Nucleus accumbens (tissue), 56 donors: ENCODE data around the gene EEFSEC.

Experiments used
- DNase-seq, 56 donors: peaks; one replicate each; lab custom pipeline; 2025; lab: John Stamatoyannopoulos, UW

EEFSEC gene

DNA sequence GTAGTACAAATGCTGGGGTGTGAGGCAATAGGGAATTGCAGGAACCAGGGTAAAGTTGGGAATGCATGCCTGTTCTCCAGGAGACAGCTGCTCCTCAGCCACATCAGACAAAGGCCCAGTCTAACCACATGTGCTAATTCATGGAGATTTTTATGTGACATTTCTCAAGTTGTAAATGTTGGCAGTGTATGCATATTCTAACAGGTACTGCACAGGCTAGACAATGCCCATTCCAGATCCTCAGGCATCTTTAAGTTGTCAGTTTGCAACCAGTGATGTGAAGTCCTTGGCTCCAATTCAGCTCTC, 84.9 kb downstream of the EEFSEC start:
- no peak for DNase-seq

GRCh38 chr3:128239304-128239703, 86.0 kb downstream of the EEFSEC start:
- DNase-seq: no peak

DNA sequence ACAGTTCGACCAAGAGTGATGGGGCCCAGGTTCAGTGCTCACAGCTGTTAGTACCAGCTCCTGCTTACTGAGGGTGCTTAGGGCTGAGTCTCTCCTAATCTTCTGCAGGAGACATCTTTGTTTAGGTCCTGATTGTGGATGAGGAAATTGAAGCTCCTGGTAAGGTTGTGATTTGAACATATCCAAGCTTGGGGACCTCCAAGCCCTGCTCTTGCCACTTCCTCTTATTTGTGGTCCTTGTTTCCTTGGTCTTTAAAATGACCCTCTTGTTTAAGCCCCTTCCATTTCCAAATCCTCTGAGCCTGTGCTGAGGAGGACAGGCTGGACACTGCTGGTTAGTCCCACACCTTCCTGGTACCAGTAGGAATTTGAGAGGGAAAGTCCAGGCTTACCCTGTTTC, 87.0 kb downstream of the EEFSEC start:
- DNase-seq: no peak

DNA sequence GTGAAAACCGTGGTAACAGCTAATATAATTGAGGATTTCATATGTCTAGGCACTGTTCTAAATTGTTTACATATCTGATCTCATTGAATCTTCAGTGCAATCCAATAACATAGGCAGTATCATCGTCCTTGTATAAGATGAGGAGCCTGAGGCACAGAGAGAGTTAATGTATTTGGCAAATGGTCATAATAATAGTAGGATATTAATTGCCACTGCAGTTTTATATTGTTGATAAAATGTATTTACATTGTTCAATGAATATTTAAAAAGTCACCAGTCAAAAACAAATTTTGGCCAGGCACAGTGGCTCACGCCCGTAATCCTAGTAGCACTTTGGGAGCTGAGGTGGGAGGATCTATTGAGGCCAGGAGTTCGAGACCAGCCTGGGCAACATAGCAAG, 88.5 kb downstream of the EEFSEC start:
- DNase-seq: no peak

- DNase-seq: no peak
Observed at GRCh38 chr3:128242818-128243601, 89.7 kb downstream of the EEFSEC start.

DNA sequence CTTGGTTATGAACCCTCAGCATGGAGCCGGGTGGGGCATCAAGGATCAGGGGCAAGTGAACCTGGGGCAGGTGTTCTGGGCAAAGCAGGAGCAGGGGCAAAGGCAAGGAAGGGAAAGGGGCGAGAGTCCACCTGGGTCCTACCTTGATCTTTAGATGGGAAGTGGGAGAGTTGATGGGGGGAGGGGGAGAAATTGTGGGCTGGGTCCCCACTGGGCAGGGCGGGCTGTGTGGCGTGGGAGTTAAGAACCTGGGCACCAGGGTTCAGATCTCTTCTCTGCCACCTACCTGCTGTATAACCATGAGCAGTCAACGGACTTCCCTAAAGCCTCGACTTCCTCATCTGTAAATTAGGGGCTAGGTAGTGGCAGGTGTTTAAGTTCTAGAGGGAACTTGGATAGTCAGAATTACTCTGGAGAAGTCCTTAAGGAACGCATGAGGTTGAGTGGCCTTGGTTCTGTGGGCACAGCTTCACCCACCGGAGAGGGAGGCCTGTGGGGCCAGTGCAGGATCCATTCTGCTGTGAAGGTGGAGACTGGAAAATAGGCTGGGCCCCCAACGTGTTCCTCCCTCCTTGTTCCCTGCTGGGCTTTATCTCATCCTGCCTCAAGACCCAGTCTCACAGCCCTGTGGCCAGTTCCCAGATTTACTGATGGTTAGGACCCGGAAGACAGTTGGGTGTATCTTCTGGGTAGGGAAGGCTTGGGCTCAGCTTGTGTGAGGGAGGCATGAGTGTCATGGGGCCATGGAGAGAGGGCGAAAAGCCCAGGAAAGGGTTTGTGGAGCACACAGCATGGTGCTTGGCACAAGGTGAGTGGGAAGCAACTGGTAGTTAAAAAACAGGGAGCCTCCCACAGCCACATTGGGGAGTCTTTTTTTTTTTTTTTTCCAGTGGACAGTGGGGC, 90.6 kb downstream of the EEFSEC start:
- no peak for DNase-seq

- DNase-seq: no peak
Observed at GRCh38 chr3:128245460-128245859, 92.2 kb downstream of the EEFSEC start.

GRCh38 chr3:128247666-128248409, 94.6 kb downstream of the EEFSEC start:
- DNase-seq: no peak

DNA sequence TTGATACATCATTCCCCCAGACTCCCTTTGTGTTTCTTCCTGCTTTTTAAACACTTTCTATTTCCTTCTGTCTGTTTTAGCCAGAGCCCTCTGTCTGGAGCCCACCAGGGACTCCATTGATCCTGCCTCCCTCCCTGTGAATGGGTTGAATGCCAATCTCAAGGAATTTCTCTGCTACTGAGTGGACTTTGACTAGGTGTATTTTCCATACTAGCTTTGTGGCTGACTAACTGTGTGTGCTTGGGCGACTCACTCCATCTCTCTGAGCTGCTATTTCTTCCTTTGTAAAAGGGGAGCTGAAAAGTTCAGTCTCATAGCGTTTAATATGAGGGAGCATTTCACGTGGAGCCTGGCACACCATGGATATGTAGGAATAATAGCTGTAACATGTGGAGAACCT, 98.8 kb downstream of the EEFSEC start:
- no peak for DNase-seq

DNA sequence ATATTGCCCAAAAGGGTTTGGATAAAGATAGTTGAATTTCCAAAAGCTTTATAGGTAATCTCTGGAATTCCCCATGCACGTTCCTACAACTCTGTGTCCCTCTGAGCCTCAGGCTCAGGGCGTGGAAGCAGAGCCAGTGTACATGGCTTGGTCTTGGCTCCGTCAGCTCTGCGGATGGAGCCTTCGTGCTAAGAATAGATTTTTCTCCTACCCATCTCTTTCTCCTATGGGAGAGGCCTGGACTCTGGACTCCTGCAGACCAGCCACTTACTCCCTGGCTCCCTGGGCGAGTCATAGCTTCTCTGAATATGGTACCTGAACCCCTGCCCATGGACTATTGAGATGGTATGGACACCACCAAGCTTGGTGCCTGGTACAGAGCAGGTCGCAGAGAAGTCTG, 99.9 kb downstream of the EEFSEC start:
- DNase-seq: no peak

DNA sequence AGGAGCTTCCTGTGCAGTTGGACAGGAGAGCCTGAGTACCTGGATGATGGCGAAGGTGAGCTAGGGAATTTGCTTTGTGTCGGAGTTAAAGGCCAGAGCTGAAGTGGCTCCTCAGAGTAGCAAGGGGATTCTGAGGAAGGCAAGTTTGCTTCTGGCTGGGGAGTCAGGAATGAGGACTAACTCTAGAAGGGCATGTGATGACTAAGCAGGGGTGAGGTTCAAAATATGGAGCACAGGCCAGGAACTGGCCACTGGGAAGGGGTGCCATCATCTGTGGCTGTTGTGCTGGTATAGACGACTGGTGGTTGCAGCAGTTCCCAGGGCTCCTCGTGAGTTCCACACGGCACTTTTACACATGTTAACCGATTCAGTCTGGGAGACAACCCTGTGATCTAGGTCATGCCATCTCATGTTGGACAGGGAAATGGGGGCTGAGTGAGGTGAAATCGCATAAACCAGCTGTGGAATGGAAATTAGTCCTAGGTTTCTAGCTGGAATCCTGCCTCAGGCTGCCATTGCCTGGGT, 100.8 kb downstream of the EEFSEC start:
- DNase-seq: no peak

DNA sequence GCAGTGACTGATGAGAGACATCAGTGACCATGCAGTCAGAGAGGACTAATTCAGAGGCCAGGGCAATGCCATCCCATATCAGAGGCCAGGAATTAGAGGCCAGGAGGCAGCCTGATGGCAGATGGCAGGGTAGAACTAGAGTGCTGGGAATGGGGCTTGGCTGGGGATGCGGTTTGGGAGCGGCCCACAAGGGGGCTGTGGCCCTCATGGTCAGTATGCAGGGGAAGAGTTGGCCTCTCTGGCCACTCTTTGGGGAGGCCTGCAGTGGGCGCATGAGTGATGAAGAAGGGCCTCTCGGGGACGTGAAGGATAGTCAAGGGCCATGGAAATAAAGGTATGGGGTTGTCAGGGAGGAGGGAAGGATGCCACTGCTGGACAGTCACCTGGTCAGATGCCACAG, 101.7 kb downstream of the EEFSEC start:
- no peak for DNase-seq

- DNase-seq: no peak
Observed at GRCh38 chr3:128256131-128256530, 102.8 kb downstream of the EEFSEC start.

GRCh38 chr3:128257632-128258031, 104.4 kb downstream of the EEFSEC start:
- DNase-seq: no peak

- DNase-seq: no peak
Observed at GRCh38 chr3:128260275-128260674, 107.0 kb downstream of the EEFSEC start.

GRCh38 chr3:128262457-128262856, 109.2 kb downstream of the EEFSEC start:
- no peak for DNase-seq

GRCh38 chr3:128263118-128263517, 109.8 kb downstream of the EEFSEC start:
- DNase-seq: no peak

- DNase-seq: no peak
Observed at GRCh38 chr3:128263946-128264345, 110.7 kb downstream of the EEFSEC start.

GRCh38 chr3:128266453-128266852, 113.2 kb downstream of the EEFSEC start:
- DNase-seq: no peak

- no peak for DNase-seq
Observed at GRCh38 chr3:128267541-128267940, 114.3 kb downstream of the EEFSEC start.
